NT2/D1 (cell line): Measurements from ENCODE around the gene APOBEC3B.
"Not testable (repeated sequence)": the region's sequence is repeated elsewhere in the genome, so short reads cannot be mapped to it uniquely, and the experiment has no call there.

Experiments
- DNase-seq: peaks from one replicate; pipeline ENCODE4 v3.0.0-alpha.2; 2011; ENCODE audit warnings: low read depth, low spot score
- H3K27me3 ChIP-seq: 2 replicates; pipeline ENCODE4 v1.6.0; 2011; ENCODE audit warnings: mild to moderate bottlenecking; ENCODE audit not compliant: insufficient read length, insufficient read depth
- H3K36me3 ChIP-seq: 2 replicates; pipeline ENCODE4 v1.6.1; 2011; ENCODE audit warnings: mild to moderate bottlenecking, low read length, mixed read lengths; ENCODE audit not compliant: insufficient read depth, insufficient read length
- H3K4me1 ChIP-seq: 2 replicates; pipeline ENCODE4 v1.5.1; 2011; ENCODE audit not compliant: insufficient read depth, insufficient read length
- H3K4me3 ChIP-seq: 2 replicates; pipeline ENCODE4 v1.5.1; 2011; ENCODE audit warnings: low read depth; ENCODE audit not compliant: insufficient read length
- H3K9ac ChIP-seq: 2 replicates; pipeline ENCODE4 v1.6.0; 2011; ENCODE audit warnings: low read depth; ENCODE audit not compliant: insufficient read length
- H3K9me3 ChIP-seq: 2 replicates; pipeline ENCODE4 v1.5.1; 2011; ENCODE audit warnings: mild to moderate bottlenecking, low read length; ENCODE audit not compliant: insufficient read depth
- SUZ12 ChIP-seq: IDR thresholded peaks from 2 replicates; pipeline ENCODE4 v1.6.1; 2011; ENCODE audit not compliant: insufficient read length, insufficient read depth; ENCODE audit errors: extremely low read depth
- YY1 ChIP-seq: IDR thresholded peaks from 2 replicates; pipeline ENCODE4 v1.6.1; 2011; ENCODE audit not compliant: insufficient read length, insufficient read depth
- ZNF274 ChIP-seq: IDR thresholded peaks from 2 replicates; pipeline ENCODE4 v1.6.1; 2011; ENCODE audit warnings: mild to moderate bottlenecking, low read depth, low read length

The APOBEC3B gene

DNA sequence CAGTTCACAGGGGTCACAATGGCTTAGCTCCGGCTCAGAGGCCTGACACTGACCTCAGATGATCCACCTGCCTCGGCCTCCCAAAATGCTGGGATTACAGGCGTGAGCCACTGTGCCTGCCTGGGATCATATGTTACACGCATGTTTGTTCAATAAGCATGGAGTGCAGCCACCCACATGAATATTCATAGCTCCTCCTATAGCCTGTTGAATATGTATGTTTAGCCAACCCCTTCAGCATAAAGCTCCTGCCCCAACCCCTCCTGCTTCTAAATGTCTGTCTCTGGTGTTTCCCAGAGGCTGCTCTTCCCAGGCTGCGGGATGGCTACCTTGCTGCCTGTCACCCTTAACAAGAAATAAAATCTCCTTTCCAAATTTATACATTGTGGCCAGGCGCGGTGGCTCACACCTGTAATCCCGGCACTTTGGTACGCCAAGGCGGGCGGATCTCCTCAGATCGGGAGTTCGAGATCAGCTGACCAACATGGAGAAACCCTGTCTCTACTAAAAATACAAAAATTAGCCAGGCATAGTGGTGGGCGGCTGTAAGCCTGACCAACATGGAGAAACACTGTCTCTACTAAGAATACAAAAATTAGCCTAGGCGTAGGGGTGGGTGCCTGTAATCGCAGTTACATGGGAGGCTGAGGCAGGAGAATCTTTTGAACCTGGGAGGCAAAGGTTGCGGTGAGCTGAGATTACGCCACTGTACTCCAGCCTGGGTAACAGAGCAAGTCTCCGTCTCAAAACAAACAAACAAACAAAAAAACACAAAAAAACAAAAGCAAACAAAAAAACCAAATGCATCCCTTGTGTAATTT, 57.4 kb downstream of the APOBEC3B start:
- no peak overlapping the region for H3K9ac ChIP-seq
- no peak for TF ChIP-seq YY1
- TF ChIP-seq ZNF274 = no peak
- peaks cover 2% of the 10 kb centered on the region for H3K36me3 ChIP-seq
- H3K4me1 ChIP-seq = peaks cover 4% of the 10 kb centered on the region
- no peak overlapping the region for H3K4me3 ChIP-seq
- no peak for DNase-seq
- no peaks in the 10 kb centered on the region for H3K9me3 ChIP-seq
- H3K27me3 ChIP-seq = peaks cover 4% of the 10 kb centered on the region

DNA sequence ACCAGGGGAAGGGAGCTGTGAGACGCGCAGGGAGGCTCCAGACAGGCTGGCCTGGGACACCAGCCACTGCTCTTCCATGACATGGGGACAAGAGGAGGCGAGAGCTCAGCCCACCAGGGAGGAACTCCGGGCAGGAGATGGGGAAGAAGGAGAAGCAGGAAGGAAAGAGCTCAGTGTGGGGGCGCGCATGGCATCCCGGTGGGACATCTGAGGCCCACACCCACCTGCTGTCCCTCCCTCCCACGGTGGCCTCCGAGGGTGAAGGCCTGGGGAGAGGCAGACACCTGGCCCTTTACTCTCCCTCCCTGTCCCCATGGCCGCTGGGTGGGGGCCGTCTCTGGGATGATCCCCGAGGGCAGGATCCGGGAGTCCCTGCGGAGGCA, 58.0 kb downstream of the APOBEC3B start:
- not testable (repeated sequence) for H3K4me1 ChIP-seq, H3K36me3 ChIP-seq, H3K4me3 ChIP-seq, H3K9ac ChIP-seq, DNase-seq, H3K9me3 ChIP-seq, H3K27me3 ChIP-seq

DNA sequence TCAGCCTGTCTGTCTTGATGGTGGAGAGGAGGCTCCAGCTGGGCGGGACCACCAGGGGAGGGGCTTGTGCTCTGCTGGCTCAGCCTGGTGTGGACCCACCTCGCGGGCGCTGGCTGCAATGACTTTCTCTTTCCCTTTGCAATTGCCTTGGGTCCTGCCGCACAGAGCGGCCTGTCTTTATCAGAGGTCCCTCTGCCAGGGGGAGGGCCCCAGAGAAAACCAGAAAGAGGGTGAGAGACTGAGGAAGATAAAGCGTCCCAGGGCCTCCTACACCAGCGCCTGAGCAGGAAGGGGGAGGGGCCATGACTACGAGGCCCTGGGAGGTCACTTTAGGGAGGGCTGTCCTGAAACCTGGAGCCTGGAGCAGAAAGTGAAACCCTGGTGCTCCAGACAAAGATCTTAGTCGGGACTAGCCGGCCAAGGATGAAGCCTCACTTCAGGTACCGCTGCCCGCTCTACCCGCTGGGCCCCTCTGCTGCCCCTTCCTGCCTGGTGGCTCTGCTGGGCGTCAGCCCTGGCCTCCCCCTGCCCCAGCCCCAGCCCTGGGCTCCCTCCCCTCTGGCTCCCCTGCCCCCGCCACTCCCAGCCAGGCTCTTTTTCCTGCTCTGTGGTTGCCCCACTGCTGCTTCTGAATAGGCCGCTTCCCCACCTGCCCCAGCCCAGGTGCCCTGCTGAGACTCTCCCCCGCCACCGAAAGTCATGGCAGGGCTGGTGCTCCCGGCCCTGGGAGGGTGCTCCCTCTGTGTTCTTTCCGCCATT, 58.6 kb downstream of the APOBEC3B start, which contains the start of gene APOBEC3F:
Gene APOBEC3F (plus strand): TSS at position 327 of the 759 bp plus-strand sequence. CDS start 97 bp downstream, at position 424.
- not testable (repeated sequence) for H3K36me3 ChIP-seq, DNase-seq, H3K27me3 ChIP-seq, H3K9me3 ChIP-seq, H3K4me1 ChIP-seq
- peak within 1 kb of the TSS; percentile 22 for H3K4me3 ChIP-seq
- peak within 1 kb of the TSS; percentile 50 for H3K9ac ChIP-seq

DNA sequence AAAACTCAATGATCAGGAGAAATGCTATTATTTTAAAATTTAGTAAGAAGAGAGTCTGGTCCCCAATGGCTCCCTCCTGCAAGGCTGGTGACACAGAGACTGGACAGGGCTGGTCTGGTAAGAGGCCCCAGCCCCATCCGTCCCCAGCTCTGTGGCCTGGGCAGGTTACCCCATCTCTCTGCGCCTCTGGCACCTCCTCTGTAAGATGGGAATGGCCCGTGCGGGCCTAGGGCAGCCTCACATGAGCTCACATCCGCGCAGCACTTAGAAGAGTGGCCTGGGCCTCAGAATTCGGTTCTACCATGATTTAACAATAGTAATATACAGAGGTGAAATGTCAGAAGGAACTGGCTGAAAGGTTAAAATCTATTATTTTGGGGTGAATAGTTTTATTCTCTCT, 59.8 kb downstream of the APOBEC3B start:
- no peak for DNase-seq
- no peak overlapping the region for H3K4me3 ChIP-seq
- H3K27me3 ChIP-seq = no peaks in the 10 kb centered on the region
- TF ChIP-seq SUZ12 (no peak), ZNF274 (no peak), YY1 (no peak)
- H3K36me3 ChIP-seq = peaks cover 2% of the 10 kb centered on the region
- H3K4me1 ChIP-seq = peaks cover 2% of the 10 kb centered on the region
- no peaks in the 10 kb centered on the region for H3K9me3 ChIP-seq
- H3K9ac ChIP-seq = peak overlapping the region; percentile 42
